ENCODE measurements around the gene APH1A.

DNA sequence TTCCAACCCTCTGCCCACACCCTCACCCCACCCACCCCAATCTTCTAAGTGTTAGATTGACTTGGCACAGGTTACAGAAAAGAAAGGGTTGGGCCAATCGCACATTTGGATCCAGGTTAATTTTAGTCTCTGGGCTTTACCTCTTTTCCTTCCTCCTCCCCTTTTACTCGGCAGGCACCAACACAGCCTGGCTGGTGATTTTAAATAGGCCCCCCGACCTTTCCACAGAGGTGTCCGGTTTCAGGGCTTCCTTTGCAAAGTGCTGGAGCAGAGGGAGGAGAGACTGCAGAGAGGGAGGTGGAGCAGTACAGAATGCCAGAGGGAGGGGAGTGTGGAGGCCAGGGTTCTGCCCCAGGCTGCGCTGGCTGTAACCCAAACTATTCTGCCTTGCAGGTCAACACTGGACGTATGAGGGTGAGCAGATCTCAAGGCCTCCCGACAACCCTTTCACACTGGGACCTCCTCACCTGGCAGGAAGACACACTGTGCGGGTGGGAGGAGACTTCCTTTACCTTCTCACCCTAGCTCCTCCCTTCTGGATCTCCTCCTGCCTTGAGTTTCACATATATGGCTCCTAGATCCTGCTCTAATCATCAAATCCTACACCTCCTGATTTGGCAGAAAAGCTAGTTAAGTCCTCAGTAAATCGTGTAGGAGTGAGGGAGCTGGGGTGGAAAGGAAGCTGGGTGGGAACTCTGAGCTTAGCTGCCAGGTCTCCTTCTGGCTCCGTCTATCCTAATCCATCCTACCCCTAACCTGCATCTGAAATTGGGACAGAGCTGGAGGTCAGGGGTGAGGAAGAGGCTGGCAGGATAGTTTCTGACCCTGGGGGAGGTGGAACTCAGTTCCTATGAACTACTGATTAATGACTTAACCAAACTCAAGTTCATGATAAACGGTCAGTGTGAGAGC is 8.8 kb downstream of the APH1A start:
- TF ChIP-seq POLR2A (IDR thresholded peaks at IDR 0.05; ENCODE audit: borderline replicate concordance, extremely low read depth, insufficient read depth, insufficient read length) (no peak), EZH2 (IDR thresholded peaks at IDR 0.05) (no peak), EZH2phosphoT487 (IDR thresholded peaks at IDR 0.05; ENCODE audit: borderline replicate concordance) (no peak), YY1 (IDR thresholded peaks at IDR 0.05; ENCODE audit: extremely low read depth, insufficient replicate concordance, low read depth, low read length) (no peak), ELF1 (IDR thresholded peaks at IDR 0.05; ENCODE audit: borderline replicate concordance, low read depth) (no peak), TCF7L2 (IDR thresholded peaks at IDR 0.05; ENCODE audit: borderline replicate concordance, extremely low read depth, insufficient read depth, insufficient read length) (no peak), RAD21 (IDR thresholded peaks at IDR 0.05; ENCODE audit: low read depth) (no peak)
- TF ChIP-seq, protein P1, sequence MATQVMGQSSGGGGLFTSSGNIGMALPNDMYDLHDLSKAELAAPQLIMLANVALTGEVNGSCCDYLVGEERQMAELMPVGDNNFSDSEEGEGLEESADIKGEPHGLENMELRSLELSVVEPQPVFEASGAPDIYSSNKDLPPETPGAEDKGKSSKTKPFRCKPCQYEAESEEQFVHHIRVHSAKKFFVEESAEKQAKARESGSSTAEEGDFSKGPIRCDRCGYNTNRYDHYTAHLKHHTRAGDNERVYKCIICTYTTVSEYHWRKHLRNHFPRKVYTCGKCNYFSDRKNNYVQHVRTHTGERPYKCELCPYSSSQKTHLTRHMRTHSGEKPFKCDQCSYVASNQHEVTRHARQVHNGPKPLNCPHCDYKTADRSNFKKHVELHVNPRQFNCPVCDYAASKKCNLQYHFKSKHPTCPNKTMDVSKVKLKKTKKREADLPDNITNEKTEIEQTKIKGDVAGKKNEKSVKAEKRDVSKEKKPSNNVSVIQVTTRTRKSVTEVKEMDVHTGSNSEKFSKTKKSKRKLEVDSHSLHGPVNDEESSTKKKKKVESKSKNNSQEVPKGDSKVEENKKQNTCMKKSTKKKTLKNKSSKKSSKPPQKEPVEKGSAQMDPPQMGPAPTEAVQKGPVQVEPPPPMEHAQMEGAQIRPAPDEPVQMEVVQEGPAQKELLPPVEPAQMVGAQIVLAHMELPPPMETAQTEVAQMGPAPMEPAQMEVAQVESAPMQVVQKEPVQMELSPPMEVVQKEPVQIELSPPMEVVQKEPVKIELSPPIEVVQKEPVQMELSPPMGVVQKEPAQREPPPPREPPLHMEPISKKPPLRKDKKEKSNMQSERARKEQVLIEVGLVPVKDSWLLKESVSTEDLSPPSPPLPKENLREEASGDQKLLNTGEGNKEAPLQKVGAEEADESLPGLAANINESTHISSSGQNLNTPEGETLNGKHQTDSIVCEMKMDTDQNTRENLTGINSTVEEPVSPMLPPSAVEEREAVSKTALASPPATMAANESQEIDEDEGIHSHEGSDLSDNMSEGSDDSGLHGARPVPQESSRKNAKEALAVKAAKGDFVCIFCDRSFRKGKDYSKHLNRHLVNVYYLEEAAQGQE (IDR thresholded peaks at IDR 0.05; ENCODE audit: low read depth), result no peak
- TF ChIP-seq, protein P2, sequence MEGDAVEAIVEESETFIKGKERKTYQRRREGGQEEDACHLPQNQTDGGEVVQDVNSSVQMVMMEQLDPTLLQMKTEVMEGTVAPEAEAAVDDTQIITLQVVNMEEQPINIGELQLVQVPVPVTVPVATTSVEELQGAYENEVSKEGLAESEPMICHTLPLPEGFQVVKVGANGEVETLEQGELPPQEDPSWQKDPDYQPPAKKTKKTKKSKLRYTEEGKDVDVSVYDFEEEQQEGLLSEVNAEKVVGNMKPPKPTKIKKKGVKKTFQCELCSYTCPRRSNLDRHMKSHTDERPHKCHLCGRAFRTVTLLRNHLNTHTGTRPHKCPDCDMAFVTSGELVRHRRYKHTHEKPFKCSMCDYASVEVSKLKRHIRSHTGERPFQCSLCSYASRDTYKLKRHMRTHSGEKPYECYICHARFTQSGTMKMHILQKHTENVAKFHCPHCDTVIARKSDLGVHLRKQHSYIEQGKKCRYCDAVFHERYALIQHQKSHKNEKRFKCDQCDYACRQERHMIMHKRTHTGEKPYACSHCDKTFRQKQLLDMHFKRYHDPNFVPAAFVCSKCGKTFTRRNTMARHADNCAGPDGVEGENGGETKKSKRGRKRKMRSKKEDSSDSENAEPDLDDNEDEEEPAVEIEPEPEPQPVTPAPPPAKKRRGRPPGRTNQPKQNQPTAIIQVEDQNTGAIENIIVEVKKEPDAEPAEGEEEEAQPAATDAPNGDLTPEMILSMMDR (IDR thresholded peaks at IDR 0.05 in 2 of 3, conservative IDR thresholded peaks at IDR 0.05 in 1 of 3; ENCODE audit: borderline replicate concordance in 1 of 3, insufficient read depth in 1 of 3, low read depth in 2 of 3, low read length in 2 of 3), result no peak
- TF ChIP-seq, protein P3, sequence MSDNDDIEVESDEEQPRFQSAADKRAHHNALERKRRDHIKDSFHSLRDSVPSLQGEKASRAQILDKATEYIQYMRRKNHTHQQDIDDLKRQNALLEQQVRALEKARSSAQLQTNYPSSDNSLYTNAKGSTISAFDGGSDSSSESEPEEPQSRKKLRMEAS (IDR thresholded peaks at IDR 0.05), result no peak
- TF ChIP-seq, protein P4, sequence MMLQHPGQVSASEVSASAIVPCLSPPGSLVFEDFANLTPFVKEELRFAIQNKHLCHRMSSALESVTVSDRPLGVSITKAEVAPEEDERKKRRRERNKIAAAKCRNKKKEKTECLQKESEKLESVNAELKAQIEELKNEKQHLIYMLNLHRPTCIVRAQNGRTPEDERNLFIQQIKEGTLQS (IDR thresholded peaks at IDR 0.05), result no peak
